Lung (tissue), 12 donors: ENCODE data around the gene ALLC. TPM values are rescaled to one million over a fixed set of nuclear protein-coding genes. Genes with fewer than 3 reads are reported as not detected.

Experiments used
- ATAC-seq: fragments of 200-7000 bp; cut with Tn5 transposase; one replicate; pipeline ENCODE4 v1.9.1; 2020; ENCODE audit warnings: moderate number of reproducible peaks; ENCODE audit not compliant: insufficient read depth, low FRiP score
- DNase-seq, 3 donors: peaks; one replicate each; pipeline ENCODE4 v3.0.0-alpha.2; 2013 to 2017
- H3K27ac ChIP-seq, 2 donors: one replicate each; pipeline ENCODE4 v1.5.1; 2013; ENCODE audit warnings: mild to moderate bottlenecking in 2 of 2, moderate library complexity in 2 of 2, control low read depth in 1 of 2, inconsistent platforms in 1 of 2, low read depth in 1 of 2, low read length in 1 of 2
- H3K27me3 ChIP-seq, 3 donors: one replicate each; pipeline ENCODE4 v1.5.1; 2013; ENCODE audit warnings: low read length in 2 of 3; ENCODE audit not compliant: control insufficient read depth in 3 of 3, insufficient read depth in 3 of 3
- H3K36me3 ChIP-seq, 4 donors: one replicate each; pipeline ENCODE4 v1.5.1; 2013; ENCODE audit warnings: low read length in 4 of 4, mild to moderate bottlenecking in 1 of 4, moderate library complexity in 1 of 4; ENCODE audit not compliant: control insufficient read depth in 4 of 4, insufficient read depth in 4 of 4
- H3K4me1 ChIP-seq, 5 donors: one replicate each; pipeline ENCODE4 v1.5.1; 2013; ENCODE audit warnings: low read length in 5 of 5, mild to moderate bottlenecking in 2 of 5, moderate library complexity in 1 of 5; ENCODE audit not compliant: control insufficient read depth in 5 of 5, insufficient read depth in 5 of 5
- H3K4me3 ChIP-seq: one replicate; pipeline ENCODE4 v1.5.1; 2013; ENCODE audit warnings: mild to moderate bottlenecking, control low read depth, moderate library complexity
- H3K9ac ChIP-seq, 2 donors: one replicate each; pipeline ENCODE4 v1.5.1; 2013; ENCODE audit warnings: low read length in 2 of 2, control low read depth in 1 of 2; ENCODE audit not compliant: insufficient read depth in 1 of 2
- H3K9me3 ChIP-seq, 4 donors: one replicate each; pipeline ENCODE4 v1.5.1; 2013; ENCODE audit warnings: low read length in 3 of 4, mild to moderate bottlenecking in 1 of 4, moderate library complexity in 1 of 4; ENCODE audit not compliant: control insufficient read depth in 4 of 4, insufficient read depth in 3 of 4
- WGBS, 2 donors: extraction: QIAGEN DNeasy Blood & Tissue Kit; methylation state at CpG; one replicate each; pipeline ENCODE4 v1.1.7; 2013; 5-methylcytosine and 5-hydroxymethylcytosine counted together
- polyA plus RNA-seq, 2 donors: library from polyadenylated mRNA; stranded (reverse); fragments of 200-250 nt; gene quantifications; one replicate each; pipeline ENCODE4 v1.2.1, GENCODE V29; 2013
- total RNA-seq, 2 donors: library from RNA; depleted of rRNA in 1 of 2; stranded (reverse); fragments of >200 nt in 1 of 2; gene quantifications; one replicate each; pipeline ENCODE4 v1.2.1, GENCODE V29; 2014 to 2021
- TF ChIP-seq, protein P1 (sequence below): IDR thresholded peaks from 2 replicates; pipeline ENCODE4 v1.5.1; 2012; ENCODE audit warnings: mild to moderate bottlenecking; ENCODE audit errors: control extremely low read depth, extremely low read depth
- donor health status: control.
- donor health status: control.
- donor health status: Bipolar disorder and iron deficiency.
- donor health status: healthy.
- donor health status: DM: yes; HTN: yes; CAD: no.

Gene ALLC
- total and polyA plus RNA-seq, 4 donors: 0.06 TPM; not detected in 3

- ATAC-seq (no peak), DNase-seq (no peak)
- TF ChIP-seq, protein P1, sequence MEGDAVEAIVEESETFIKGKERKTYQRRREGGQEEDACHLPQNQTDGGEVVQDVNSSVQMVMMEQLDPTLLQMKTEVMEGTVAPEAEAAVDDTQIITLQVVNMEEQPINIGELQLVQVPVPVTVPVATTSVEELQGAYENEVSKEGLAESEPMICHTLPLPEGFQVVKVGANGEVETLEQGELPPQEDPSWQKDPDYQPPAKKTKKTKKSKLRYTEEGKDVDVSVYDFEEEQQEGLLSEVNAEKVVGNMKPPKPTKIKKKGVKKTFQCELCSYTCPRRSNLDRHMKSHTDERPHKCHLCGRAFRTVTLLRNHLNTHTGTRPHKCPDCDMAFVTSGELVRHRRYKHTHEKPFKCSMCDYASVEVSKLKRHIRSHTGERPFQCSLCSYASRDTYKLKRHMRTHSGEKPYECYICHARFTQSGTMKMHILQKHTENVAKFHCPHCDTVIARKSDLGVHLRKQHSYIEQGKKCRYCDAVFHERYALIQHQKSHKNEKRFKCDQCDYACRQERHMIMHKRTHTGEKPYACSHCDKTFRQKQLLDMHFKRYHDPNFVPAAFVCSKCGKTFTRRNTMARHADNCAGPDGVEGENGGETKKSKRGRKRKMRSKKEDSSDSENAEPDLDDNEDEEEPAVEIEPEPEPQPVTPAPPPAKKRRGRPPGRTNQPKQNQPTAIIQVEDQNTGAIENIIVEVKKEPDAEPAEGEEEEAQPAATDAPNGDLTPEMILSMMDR: no peak
- no peak overlapping the region for H3K27ac ChIP-seq
- no peak overlapping the region for H3K9ac ChIP-seq
- no peaks in the 10 kb centered on the region for H3K36me3 ChIP-seq
- peaks cover 8 to 28% (median 22%) of the 10 kb centered on the region in 3 donors for H3K27me3 ChIP-seq
- peaks cover 0 to 8% (median 0%) of the 10 kb centered on the region in 5 donors for H3K4me1 ChIP-seq
- H3K9me3 ChIP-seq: peaks cover 0 to 6% (median 2%) of the 10 kb centered on the region in 4 donors
- WGBS, 2 donors: 24 to 29% methylated on average over 69 to 73 of the region's 73 CpGs
- no peak overlapping the region for H3K4me3 ChIP-seq
Observed at GRCh38 chr2:3703757-3704355, 45.9 kb downstream of the ALLC start.

GRCh38 chr2:3704692-3705091, 46.7 kb downstream of the ALLC start:
- Histone ChIP-seq H3K4me3 (no peak overlapping the region), H3K9ac (no peak overlapping the region), H3K27me3 (peaks cover 8 to 28% (median 22%) of the 10 kb centered on the region in 3 donors), H3K4me1 (peaks cover 0 to 8% (median 0%) of the 10 kb centered on the region in 5 donors), H3K36me3 (no peaks in the 10 kb centered on the region), H3K27ac (no peak overlapping the region), H3K9me3 (peaks cover 0 to 4% (median 0%) of the 10 kb centered on the region in 4 donors)
- no peak for ATAC-seq
- DNase-seq: no peak
- 49 to 60% methylated on average over 4 of the region's 6 CpGs for WGBS, 2 donors
- TF ChIP-seq, protein P1: no peak

DNA sequence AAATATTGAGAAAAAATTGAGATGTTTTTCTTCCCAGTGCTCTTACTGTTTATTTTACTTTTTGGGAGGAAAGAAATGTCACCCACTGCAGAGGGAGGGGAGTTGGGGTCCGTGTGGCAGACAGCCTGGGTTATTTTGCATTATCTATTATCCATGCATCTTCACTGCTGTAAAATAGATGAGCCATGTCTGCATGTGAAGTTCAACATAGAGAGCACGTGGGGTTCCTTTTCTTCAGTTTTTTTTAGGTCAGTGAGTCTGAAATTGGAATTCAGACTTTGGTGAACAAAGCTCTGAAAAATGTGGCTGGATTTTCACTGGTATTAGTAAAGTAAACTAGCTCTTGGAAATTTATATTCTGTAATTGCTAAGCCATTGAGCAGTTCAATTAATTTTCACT, 47.8 kb downstream of the ALLC start:
- Histone ChIP-seq H3K9ac (no peak overlapping the region), H3K4me1 (peaks cover 0 to 8% (median 0%) of the 10 kb centered on the region in 5 donors), H3K9me3 (peaks cover 0 to 4% (median 1%) of the 10 kb centered on the region in 4 donors), H3K36me3 (no peaks in the 10 kb centered on the region), H3K27me3 (peaks cover 8 to 24% (median 22%) of the 10 kb centered on the region in 3 donors), H3K4me3 (no peak overlapping the region), H3K27ac (no peak overlapping the region)
- WGBS, 2 donors: 20 to 26% methylated on average over 2 of the region's 2 CpGs
- ATAC-seq (no peak), DNase-seq (no peak)
- TF ChIP-seq, protein P1: no peak
